ENCODE data around the gene DNAJC10. TPM values are rescaled to one million over a fixed set of nuclear protein-coding genes. Genes with fewer than 3 reads are reported as not detected.

Gene DNAJC10
- polyA plus RNA-seq, 3 donors: 16.1 to 21.7 (median 18.5) TPM

- H3K27ac ChIP-seq (ENCODE audit: low read depth, low read length): no peak overlapping the region
- 80 to 95% (median 89%) methylated on average over 2 of the region's 2 CpGs for WGBS, 3 donors
These were observed 106.7 kb downstream of the DNAJC10 start for GRCh38 chr2:182822733-182823132.

GRCh38 chr2:182824056-182824766 lies 108.2 kb downstream of the DNAJC10 start:
- no peak overlapping the region for H3K27ac ChIP-seq (ENCODE audit: low read depth, low read length)
- WGBS, 3 donors: 48 to 75% (median 68%) methylated on average over 5 of the region's 5 CpGs

GRCh38 chr2:182824767-182825158 lies 108.7 kb downstream of the DNAJC10 start:
- WGBS, 3 donors: 54 to 77% (median 70%) methylated on average over 6 of the region's 6 CpGs
- H3K27ac ChIP-seq (ENCODE audit: low read depth, low read length): no peak overlapping the region

GRCh38 chr2:182826064-182826463 lies 110.0 kb downstream of the DNAJC10 start:
- no peak overlapping the region for H3K27ac ChIP-seq (ENCODE audit: low read depth, low read length)
- 32 to 68% (median 66%) methylated on average over 1 of the region's 1 CpG for WGBS, 3 donors

- H3K27ac ChIP-seq (ENCODE audit: low read depth, low read length): no peak overlapping the region
- WGBS, 3 donors: 85 to 89% (median 88%) methylated on average over 3 of the region's 3 CpGs
These were observed 110.4 kb downstream of the DNAJC10 start for GRCh38 chr2:182826496-182826895.

GRCh38 chr2:182827182-182827879 lies 111.3 kb downstream of the DNAJC10 start:
- no peak overlapping the region for H3K27ac ChIP-seq (ENCODE audit: low read depth, low read length)
- 68 to 86% (median 74%) methylated on average over 2 of the region's 2 CpGs for WGBS, 3 donors

DNA sequence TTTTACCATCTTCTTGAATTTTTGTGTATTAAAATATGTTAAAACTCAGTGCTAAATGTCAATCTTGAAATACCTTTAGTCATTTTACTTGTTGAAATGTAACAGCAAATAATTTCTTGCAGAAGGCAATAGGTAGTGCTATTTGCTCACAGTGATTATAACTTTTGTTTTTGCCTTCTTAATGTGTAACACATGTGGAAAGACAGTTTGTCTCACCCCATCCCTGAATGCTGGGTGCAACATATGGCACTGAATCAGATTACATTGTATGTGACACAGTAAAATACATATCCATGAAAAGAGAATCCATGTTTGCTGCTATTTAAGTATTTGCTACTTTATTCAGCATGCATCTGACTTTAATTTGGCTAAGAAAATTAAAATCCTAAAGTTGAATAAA lies 115.0 kb downstream of the DNAJC10 start:
- no peak overlapping the region for H3K27ac ChIP-seq (ENCODE audit: low read depth, low read length)

DNA sequence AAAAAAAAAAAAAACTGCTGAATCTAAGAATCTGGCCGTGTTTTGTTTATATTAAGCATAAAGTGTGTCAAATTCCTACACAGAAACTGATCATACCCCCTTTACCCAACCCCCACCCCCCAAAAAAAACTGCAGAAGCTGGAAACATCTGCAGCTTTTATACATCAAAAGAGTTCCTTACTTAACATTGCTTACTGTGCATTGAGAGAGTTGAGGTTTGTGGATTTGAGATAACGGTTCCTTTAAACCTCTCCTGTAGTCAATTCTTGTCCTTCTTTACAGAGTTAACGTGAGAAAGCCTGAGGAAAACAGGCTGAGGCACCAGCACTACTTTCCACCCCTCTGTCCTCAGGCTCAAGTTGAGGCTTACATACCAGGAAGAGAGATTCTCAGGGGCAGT lies 115.9 kb downstream of the DNAJC10 start:
- H3K27ac ChIP-seq (ENCODE audit: low read depth, low read length): no peak overlapping the region
- 66 to 69% (median 69%) methylated on average over 3 of the region's 3 CpGs for WGBS, 3 donors

DNA sequence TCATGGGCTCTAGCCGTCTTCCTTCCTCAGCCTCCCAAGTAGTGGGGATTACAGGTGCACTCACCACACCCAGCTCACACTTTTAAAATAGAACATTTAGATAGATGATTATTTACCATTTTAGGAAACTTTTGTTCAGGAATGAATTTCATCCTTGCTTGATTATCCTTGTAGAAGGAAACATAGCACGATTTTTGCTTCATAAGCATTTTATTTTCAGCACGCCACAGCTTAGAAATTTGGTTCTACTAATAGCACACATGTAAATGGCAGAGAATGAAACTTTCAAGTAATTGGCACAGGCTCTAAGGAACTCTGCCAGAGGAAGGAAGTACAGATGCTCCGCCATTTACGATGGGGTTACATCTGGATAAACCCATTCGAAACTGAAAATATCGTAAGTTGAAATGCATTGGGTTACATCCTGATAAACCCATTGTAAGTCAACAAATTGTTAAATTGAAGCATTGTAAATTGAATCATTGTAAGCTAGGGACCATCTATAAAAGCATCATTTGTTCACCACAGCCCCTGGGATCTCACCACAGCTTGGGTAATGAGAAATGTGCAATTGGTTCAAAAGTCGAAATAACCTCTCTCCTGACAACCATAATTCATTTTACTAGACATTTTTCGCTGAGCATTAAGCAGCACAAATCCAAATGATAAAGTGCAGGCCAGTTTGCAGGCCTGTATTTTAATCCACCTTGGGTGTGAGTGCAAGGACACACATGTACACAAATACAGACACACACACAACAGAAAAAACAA lies 117.2 kb downstream of the DNAJC10 start:
- 76 to 83% (median 77%) methylated on average over 9 of the region's 9 CpGs for WGBS, 3 donors
- H3K27ac ChIP-seq (ENCODE audit: low read depth, low read length): no peak overlapping the region

- 47 to 78% (median 52%) methylated on average over 1 of the region's 1 CpG for WGBS, 3 donors
- H3K27ac ChIP-seq (ENCODE audit: low read depth, low read length): no peak overlapping the region
These were observed 118.2 kb downstream of the DNAJC10 start for GRCh38 chr2:182834293-182834692.

- WGBS, 3 donors: 77 to 94% (median 86%) methylated on average over 3 of the region's 3 CpGs
- H3K27ac ChIP-seq (ENCODE audit: low read depth, low read length): no peak overlapping the region
These were observed 120.4 kb downstream of the DNAJC10 start for GRCh38 chr2:182836451-182836850.

Other genes with a start within 250 kb of the DNAJC10 start
- gene FRZB, start 150.4 kb downstream of the DNAJC10 start, polyA plus RNA-seq: 1 to 10 TPM in 1 of 3 donors, under 1 TPM in 2; 0.56 to 6.4 (median 0.97) TPM